Right cardiac atrium (tissue), 5 donors: ENCODE data around the gene RPAP2. TPM values are rescaled to one million over a fixed set of nuclear protein-coding genes. Genes with fewer than 3 reads are reported as not detected.
"Not testable (repeated sequence)": the region's sequence is repeated elsewhere in the genome, so short reads cannot be mapped to it uniquely, and the experiment has no call there.

Experiments
- ATAC-seq, 2 donors: fragments of 200-7000 bp; cut with Tn5 transposase; one replicate each; pipeline versions ENCODE4 v1.8.0 to v1.9.1; 2020; ENCODE audit warnings: moderate library complexity in 2 of 2, mild to moderate bottlenecking in 1 of 2
- DNase-seq, 3 donors: peaks; one replicate each; pipeline ENCODE4 v3.0.0-alpha.2; 2020
- H3K27ac ChIP-seq: one replicate; pipeline ENCODE4 v1.5.1; 2013; ENCODE audit warnings: mild to moderate bottlenecking, low read length, control low read depth, moderate library complexity
- H3K27me3 ChIP-seq: one replicate; pipeline ENCODE4 v1.6.1; 2013; ENCODE audit not compliant: control insufficient read depth, insufficient read depth
- H3K4me1 ChIP-seq: one replicate; pipeline ENCODE4 v1.6.1; 2013; ENCODE audit warnings: low read length; ENCODE audit not compliant: control insufficient read depth, insufficient read depth
- H3K4me3 ChIP-seq: one replicate; pipeline ENCODE4 v1.5.1; 2013; ENCODE audit warnings: low read length, control low read depth
- H3K9me3 ChIP-seq: one replicate; pipeline ENCODE4 v1.6.1; 2013; ENCODE audit warnings: low read length; ENCODE audit not compliant: control insufficient read depth
- WGBS: extraction: QIAGEN DNeasy Blood & Tissue Kit; methylation state at CpG from one replicate; pipeline ENCODE4 v1.1.7; 2013; 5-methylcytosine and 5-hydroxymethylcytosine counted together
- intact Hi-C, 4 donors: fragments of 100-400 bp; cut with DNase I; formaldehyde crosslinking; loops; one replicate each; pipeline versions ENCODE4 v1.11.0 to v1.14.0; 2022 to 2023
- polyA plus RNA-seq: library from polyadenylated mRNA; stranded (reverse); fragments of 200-250 nt; gene quantifications from one replicate; pipeline ENCODE4 v1.2.3, GENCODE V29; 2013
- total RNA-seq, 4 donors: library from RNA; stranded (reverse); fragmentation: NEBNext Ultra II Directional; extraction: Animal tissue kit (Norgen Biotek cat#: 25700); gene quantifications; one replicate each; pipeline ENCODE4 v1.2.1, GENCODE V29; 2021
- donor health status: healthy with polysubstance abuse.
- donor health status: DM: no; HTN: yes; CAD: no.
- donor health status: DM: no; HTN: no; CAD: no.
- donor health status: DM: no; HTN: yes; CAD: no; lungs with severe emphysema.
- donor health status: DM: yes; HTN: yes; CAD: no.

Gene RPAP2
- total and polyA plus RNA-seq, 5 donors = 9.0 to 31.1 (median 26.8) TPM

- Histone ChIP-seq H3K27me3 (no peaks in the 10 kb centered on the region), H3K9me3 (no peaks in the 10 kb centered on the region), H3K27ac (no peak overlapping the region), H3K4me3 (no peak overlapping the region), H3K4me1 (no peaks in the 10 kb centered on the region)
- DNase-seq (no peak), ATAC-seq (no peak)
- intact Hi-C loops = no loop called here
Measured at GRCh38 chr1:92354259-92354658, 55.4 kb downstream of the RPAP2 start.

- H3K9me3 ChIP-seq = no peaks in the 10 kb centered on the region
- H3K27ac ChIP-seq = no peak overlapping the region
- intact Hi-C loops = no loop called here
- H3K27me3 ChIP-seq = no peaks in the 10 kb centered on the region
- ATAC-seq = peak in 1 of 2 donors; percentile 32
- no peak for DNase-seq
- no peaks in the 10 kb centered on the region for H3K4me1 ChIP-seq
- no peak overlapping the region for H3K4me3 ChIP-seq
Measured at GRCh38 chr1:92356956-92357355, 58.1 kb downstream of the RPAP2 start.

DNA sequence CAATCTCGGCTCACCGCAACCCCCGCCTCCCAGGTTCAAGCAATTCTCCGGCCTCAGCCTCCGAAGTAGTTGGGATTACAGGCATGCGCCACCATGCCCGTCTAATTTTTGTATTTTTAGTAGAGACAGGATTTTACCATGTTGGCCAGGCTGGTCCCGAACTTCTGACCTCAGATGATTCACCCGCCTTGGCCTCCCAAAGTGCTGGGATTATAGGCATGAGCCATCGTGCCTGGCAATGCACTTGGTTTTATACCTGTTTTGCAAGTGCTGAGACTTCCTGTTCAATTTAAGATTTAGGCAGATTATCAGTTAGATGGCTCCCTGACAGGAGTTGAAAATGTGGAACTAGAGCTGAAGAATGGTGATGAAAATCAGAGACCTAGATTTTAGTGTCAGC is 60.5 kb downstream of the RPAP2 start:
- DNase-seq, intact Hi-C loops, H3K27me3 ChIP-seq, H3K27ac ChIP-seq, H3K4me3 ChIP-seq, H3K4me1 ChIP-seq, H3K9me3 ChIP-seq, ATAC-seq: not testable (repeated sequence)
- WGBS = 96% methylated on average over 10 of the region's 10 CpGs

DNA sequence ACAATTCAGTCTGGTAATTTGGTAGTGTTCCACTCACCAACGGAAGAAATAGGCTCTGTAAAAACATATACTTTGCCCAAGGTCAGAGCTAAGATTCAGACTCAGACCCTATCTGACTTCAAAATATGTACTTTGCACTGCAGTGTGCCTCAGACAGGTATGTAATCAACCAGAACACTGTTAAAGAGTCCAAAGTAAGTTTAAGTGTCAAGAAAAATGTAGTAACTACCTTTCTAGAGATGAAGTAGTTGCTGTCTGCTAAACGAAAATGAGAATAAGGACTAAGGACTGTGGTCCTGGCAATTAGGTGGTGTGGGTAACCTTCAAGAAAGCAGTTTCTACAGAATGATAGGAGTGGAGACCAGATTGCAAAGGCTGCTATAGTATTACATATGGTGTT is 61.1 kb downstream of the RPAP2 start:
- H3K4me1 ChIP-seq = no peaks in the 10 kb centered on the region
- DNase-seq = no peak
- H3K9me3 ChIP-seq = no peaks in the 10 kb centered on the region
- 95% methylated on average over 2 of the region's 2 CpGs for WGBS
- no peak for ATAC-seq
- H3K27me3 ChIP-seq = no peaks in the 10 kb centered on the region
- intact Hi-C loops = no loop called here
- H3K27ac ChIP-seq = no peak overlapping the region
- H3K4me3 ChIP-seq = no peak overlapping the region

- H3K4me3 ChIP-seq = no peak overlapping the region
- ATAC-seq (no peak), DNase-seq (no peak)
- no peaks in the 10 kb centered on the region for H3K9me3 ChIP-seq
- no peaks in the 10 kb centered on the region for H3K4me1 ChIP-seq
- no peak overlapping the region for H3K27ac ChIP-seq
- intact Hi-C loops = no loop called here
- whole genome bisulfite sequencing = 45% methylated on average over 3 of the region's 3 CpGs
- H3K27me3 ChIP-seq = no peaks in the 10 kb centered on the region
Measured at GRCh38 chr1:92362970-92363369, 64.1 kb downstream of the RPAP2 start.

GRCh38 chr1:92363401-92363800 is 64.5 kb downstream of the RPAP2 start:
- ATAC-seq = no peak
- no peaks in the 10 kb centered on the region for H3K27me3 ChIP-seq
- WGBS = 80% methylated on average over 3 of the region's 3 CpGs

GRCh38 chr1:92365378-92366039 is 66.7 kb downstream of the RPAP2 start:
- no peak for DNase-seq
- no peaks in the 10 kb centered on the region for H3K4me1 ChIP-seq
- no peaks in the 10 kb centered on the region for H3K27me3 ChIP-seq
- intact Hi-C loops = no loop called here
- ATAC-seq = no peak
- 87% methylated on average over 4 of the region's 4 CpGs for WGBS
- no peak overlapping the region for H3K4me3 ChIP-seq
- no peaks in the 10 kb centered on the region for H3K9me3 ChIP-seq
- no peak overlapping the region for H3K27ac ChIP-seq

More at GRCh38 chr1:92363401-92363800, 64.5 kb downstream of the RPAP2 start:
- DNase-seq = no peak
- H3K4me1 ChIP-seq = no peaks in the 10 kb centered on the region
- intact Hi-C loops = no loop called here
- no peak overlapping the region for H3K4me3 ChIP-seq
- no peaks in the 10 kb centered on the region for H3K9me3 ChIP-seq
- H3K27ac ChIP-seq = no peak overlapping the region

DNA sequence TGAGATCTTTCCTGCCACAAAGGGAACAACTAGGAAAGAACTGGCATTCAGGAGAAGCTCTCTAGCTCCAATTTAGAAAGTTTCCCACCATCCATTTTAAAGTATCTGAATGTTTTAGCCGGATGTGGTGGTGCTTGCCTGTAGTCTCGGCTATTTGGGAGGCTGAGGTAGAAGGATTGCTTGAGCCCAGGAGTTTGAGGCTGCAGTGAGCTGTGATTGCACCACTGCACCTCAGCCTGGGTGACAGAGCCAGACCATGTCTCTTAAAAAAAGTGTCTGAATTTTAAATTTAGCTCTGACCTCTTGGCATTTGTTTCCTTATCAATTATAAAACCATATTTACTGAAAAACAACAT is 67.2 kb downstream of the RPAP2 start:
- Histone ChIP-seq H3K27ac (no peak overlapping the region), H3K4me3 (no peak overlapping the region), H3K4me1 (no peaks in the 10 kb centered on the region), H3K27me3 (no peaks in the 10 kb centered on the region), H3K9me3 (no peaks in the 10 kb centered on the region)
- ATAC-seq = no peak
- 96% methylated on average over 2 of the region's 2 CpGs for WGBS
- intact Hi-C loops = no loop called here
- no peak for DNase-seq

DNA sequence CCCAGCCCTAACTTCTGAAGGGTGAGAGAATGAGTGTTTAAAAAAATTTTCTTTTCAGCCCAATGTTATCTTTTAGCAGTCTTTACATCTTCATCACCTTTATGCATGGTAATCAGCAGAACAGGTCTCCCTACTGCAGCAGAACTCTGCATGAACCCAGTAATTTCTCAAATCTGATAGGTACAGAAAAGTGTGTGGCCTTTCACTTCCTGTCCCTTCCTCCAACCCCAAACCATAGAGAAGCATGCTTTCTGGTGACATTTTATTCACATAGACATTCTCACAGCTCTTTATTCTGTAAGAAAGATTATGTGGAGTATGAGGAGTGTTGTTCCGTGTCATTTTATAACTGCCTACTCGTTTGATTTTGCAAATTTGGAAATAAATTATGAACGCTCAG is 68.6 kb downstream of the RPAP2 start:
- 90% methylated on average over 3 of the region's 3 CpGs for WGBS
- intact Hi-C loops = no loop called here
- no peak for DNase-seq

DNA sequence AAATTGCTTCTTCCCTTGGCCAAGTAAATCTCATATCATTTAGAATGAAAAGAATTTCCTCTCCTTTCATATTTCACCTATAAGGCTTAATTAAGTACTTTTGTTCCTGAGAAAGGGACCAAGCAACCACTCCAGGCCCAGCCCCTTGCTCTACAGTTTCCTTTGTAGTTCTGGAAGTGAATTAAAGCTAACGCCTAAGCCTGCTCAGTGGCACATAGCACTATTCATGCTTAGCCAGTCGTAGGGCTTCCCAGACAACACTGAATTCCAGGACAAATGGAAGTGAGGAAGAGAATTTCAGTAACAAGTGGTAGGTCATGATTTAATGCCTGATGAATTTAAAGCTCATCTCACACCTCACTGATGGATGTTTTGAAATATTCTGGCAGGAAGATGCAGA is 73.3 kb downstream of the RPAP2 start:
- H3K4me3 ChIP-seq = no peak overlapping the region
- ATAC-seq = no peak
- 73% methylated on average over 2 of the region's 2 CpGs for WGBS
- H3K4me1 ChIP-seq = peaks cover 1% of the 10 kb centered on the region
- intact Hi-C loops = no loop called here
- DNase-seq = no peak
- no peaks in the 10 kb centered on the region for H3K9me3 ChIP-seq
- H3K27ac ChIP-seq = no peak overlapping the region
- no peaks in the 10 kb centered on the region for H3K27me3 ChIP-seq

More for the DNA sequence above, 68.6 kb downstream of the RPAP2 start:
- no peak for ATAC-seq
- no peak overlapping the region for H3K27ac ChIP-seq
- no peaks in the 10 kb centered on the region for H3K9me3 ChIP-seq
- H3K27me3 ChIP-seq = no peaks in the 10 kb centered on the region
- no peak overlapping the region for H3K4me3 ChIP-seq
- H3K4me1 ChIP-seq = no peaks in the 10 kb centered on the region

- no peak overlapping the region for H3K27ac ChIP-seq
- peaks cover 1% of the 10 kb centered on the region for H3K4me1 ChIP-seq
- ATAC-seq (no peak), DNase-seq (no peak)
- no peak overlapping the region for H3K4me3 ChIP-seq
- no peaks in the 10 kb centered on the region for H3K27me3 ChIP-seq
- intact Hi-C loops = no loop called here
- WGBS = 73% methylated on average over 2 of the region's 2 CpGs
- H3K9me3 ChIP-seq = no peaks in the 10 kb centered on the region
Measured at GRCh38 chr1:92374223-92374622, 75.4 kb downstream of the RPAP2 start.

- no peak overlapping the region for H3K4me3 ChIP-seq
- no peaks in the 10 kb centered on the region for H3K27me3 ChIP-seq
- intact Hi-C loops = no loop called here
- H3K4me1 ChIP-seq = peaks cover 1% of the 10 kb centered on the region
- ATAC-seq (no peak), DNase-seq (no peak)
- WGBS = 61% methylated on average over 2 of the region's 2 CpGs
- H3K9me3 ChIP-seq = no peaks in the 10 kb centered on the region
- H3K27ac ChIP-seq = no peak overlapping the region
Measured at GRCh38 chr1:92376345-92376744, 77.5 kb downstream of the RPAP2 start.
